T-helper 17 cell (primary cell): ENCODE results near the gene TARP.
"Not testable (repeated sequence)": the region's sequence is repeated elsewhere in the genome, so short reads cannot be mapped to it uniquely, and the experiment has no call there.

Source experiments
- ATAC-seq: fragments of 150-1000 bp; cut with Tn5 transposase; 2 replicates; pipeline ENCODE4 v1.10.0; 2021; ENCODE audit warnings: mild to moderate bottlenecking, moderate library complexity
- DNase-seq, 3 donors: peaks; one replicate each; pipeline versions ENCODE4 v3.0.0 to v3.0.0-alpha.2; 2020 to 2021
- H3K9me3 ChIP-seq: one replicate; pipeline ENCODE4 v1.7.0; 2013; ENCODE audit warnings: low read length, mild to moderate bottlenecking; ENCODE audit not compliant: control insufficient read depth, poor library complexity, severe bottlenecking
- H3K27ac Mint-ChIP-seq: one replicate; pipeline ENCODE4 v1.8.0; 2022; ENCODE audit warnings: mild to moderate bottlenecking, moderate library complexity, mixed read lengths
- H3K27me3 Mint-ChIP-seq: one replicate; pipeline ENCODE4 v1.8.0; 2022; ENCODE audit warnings: mixed read lengths
- H3K36me3 Mint-ChIP-seq: one replicate; pipeline ENCODE4 v1.8.0; 2022; ENCODE audit warnings: low read depth, mixed read lengths
- H3K4me1 Mint-ChIP-seq: one replicate; pipeline ENCODE4 v1.8.0; 2022; ENCODE audit warnings: mild to moderate bottlenecking, mixed read lengths
- H3K4me3 Mint-ChIP-seq: one replicate; pipeline ENCODE4 v1.8.0; 2022; ENCODE audit warnings: mild to moderate bottlenecking, moderate library complexity, mixed read lengths

The TARP gene

GRCh38 chr7:38269704-38270346 lies 3.6 kb downstream of the TARP start:
- ATAC-seq, H3K4me3 Mint-ChIP-seq, DNase-seq, H3K4me1 Mint-ChIP-seq, H3K9me3 ChIP-seq, H3K36me3 Mint-ChIP-seq, H3K27ac Mint-ChIP-seq, H3K27me3 Mint-ChIP-seq: not testable (repeated sequence)

GRCh38 chr7:38265958-38266357 lies 7.5 kb downstream of the TARP start:
- H3K27ac Mint-ChIP-seq, H3K36me3 Mint-ChIP-seq, H3K4me3 Mint-ChIP-seq, H3K9me3 ChIP-seq, H3K27me3 Mint-ChIP-seq, ATAC-seq, DNase-seq, H3K4me1 Mint-ChIP-seq: not testable (repeated sequence)

- not testable (repeated sequence) for H3K4me3 Mint-ChIP-seq, H3K36me3 Mint-ChIP-seq
Observed at GRCh38 chr7:38264602-38265001, 8.8 kb downstream of the TARP start.

GRCh38 chr7:38263274-38263673 lies 10.2 kb downstream of the TARP start:
- not testable (repeated sequence) for H3K4me3 Mint-ChIP-seq, H3K27me3 Mint-ChIP-seq, DNase-seq, H3K4me1 Mint-ChIP-seq, H3K9me3 ChIP-seq, H3K27ac Mint-ChIP-seq, ATAC-seq, H3K36me3 Mint-ChIP-seq

More at GRCh38 chr7:38264602-38265001, 8.8 kb downstream of the TARP start:
- DNase-seq, H3K9me3 ChIP-seq, H3K27ac Mint-ChIP-seq, H3K27me3 Mint-ChIP-seq, ATAC-seq, H3K4me1 Mint-ChIP-seq: not testable (repeated sequence)

- ATAC-seq = no peak
- no peaks in the 10 kb centered on the region for H3K9me3 ChIP-seq
- Mint-ChIP-seq H3K27ac (no peak overlapping the region), H3K4me3 (no peak overlapping the region), H3K4me1 (no peaks in the 10 kb centered on the region), H3K36me3 (no peaks in the 10 kb centered on the region), H3K27me3 (no peaks in the 10 kb centered on the region)
- no peak for DNase-seq
Observed at GRCh38 chr7:38262545-38262944, 10.9 kb downstream of the TARP start.

- not testable (repeated sequence) for H3K27ac Mint-ChIP-seq, H3K9me3 ChIP-seq, ATAC-seq, DNase-seq, H3K27me3 Mint-ChIP-seq, H3K4me1 Mint-ChIP-seq, H3K36me3 Mint-ChIP-seq, H3K4me3 Mint-ChIP-seq
Observed at GRCh38 chr7:38262026-38262425, 11.4 kb downstream of the TARP start.

GRCh38 chr7:38261601-38262000 lies 11.8 kb downstream of the TARP start:
- ATAC-seq, DNase-seq, H3K27me3 Mint-ChIP-seq, H3K4me3 Mint-ChIP-seq, H3K4me1 Mint-ChIP-seq, H3K27ac Mint-ChIP-seq, H3K36me3 Mint-ChIP-seq, H3K9me3 ChIP-seq: not testable (repeated sequence)

- not testable (repeated sequence) for H3K4me3 Mint-ChIP-seq, H3K27me3 Mint-ChIP-seq, H3K27ac Mint-ChIP-seq, DNase-seq, H3K4me1 Mint-ChIP-seq, H3K9me3 ChIP-seq, ATAC-seq, H3K36me3 Mint-ChIP-seq
Observed at GRCh38 chr7:38259157-38259556, 14.3 kb downstream of the TARP start.

GRCh38 chr7:38257350-38257677 lies 16.1 kb downstream of the TARP start:
- no peaks in the 10 kb centered on the region for H3K9me3 ChIP-seq
- Mint-ChIP-seq H3K27ac (no peak overlapping the region), H3K4me3 (no peak overlapping the region), H3K36me3 (no peaks in the 10 kb centered on the region), H3K27me3 (no peaks in the 10 kb centered on the region), H3K4me1 (no peaks in the 10 kb centered on the region)
- DNase-seq (no peak), ATAC-seq (no peak)

GRCh38 chr7:38249849-38250248 lies 23.6 kb downstream of the TARP start:
- not testable (repeated sequence) for H3K36me3 Mint-ChIP-seq, H3K9me3 ChIP-seq, H3K4me1 Mint-ChIP-seq, H3K27me3 Mint-ChIP-seq, H3K4me3 Mint-ChIP-seq, ATAC-seq, H3K27ac Mint-ChIP-seq, DNase-seq

GRCh38 chr7:38248069-38248567 lies 25.3 kb downstream of the TARP start:
- DNase-seq = no peak
- no peaks in the 10 kb centered on the region for H3K27me3 Mint-ChIP-seq
- H3K27ac Mint-ChIP-seq = no peak overlapping the region
- ATAC-seq = no peak
- peaks cover 3% of the 10 kb centered on the region for H3K36me3 Mint-ChIP-seq
- H3K9me3 ChIP-seq = no peaks in the 10 kb centered on the region
- no peak overlapping the region for H3K4me3 Mint-ChIP-seq
- no peaks in the 10 kb centered on the region for H3K4me1 Mint-ChIP-seq

GRCh38 chr7:38245409-38245977 lies 27.9 kb downstream of the TARP start:
- DNase-seq (no peak), ATAC-seq (no peak)
- H3K9me3 ChIP-seq = no peaks in the 10 kb centered on the region
- Mint-ChIP-seq H3K4me3 (no peak overlapping the region), H3K27ac (no peak overlapping the region), H3K4me1 (no peaks in the 10 kb centered on the region), H3K27me3 (no peaks in the 10 kb centered on the region), H3K36me3 (peaks cover 3% of the 10 kb centered on the region)

GRCh38 chr7:38244516-38244915 lies 28.9 kb downstream of the TARP start:
- Mint-ChIP-seq H3K27me3 (no peaks in the 10 kb centered on the region), H3K4me1 (no peaks in the 10 kb centered on the region), H3K4me3 (no peak overlapping the region), H3K27ac (no peak overlapping the region), H3K36me3 (peaks cover 3% of the 10 kb centered on the region)
- no peaks in the 10 kb centered on the region for H3K9me3 ChIP-seq
- ATAC-seq (no peak), DNase-seq (no peak)

GRCh38 chr7:38243345-38243744 lies 30.1 kb downstream of the TARP start:
- DNase-seq, H3K4me3 Mint-ChIP-seq, H3K27ac Mint-ChIP-seq, H3K9me3 ChIP-seq, ATAC-seq, H3K4me1 Mint-ChIP-seq, H3K36me3 Mint-ChIP-seq, H3K27me3 Mint-ChIP-seq: not testable (repeated sequence)
